WTC11 (cell line): ENCODE results near the gene SLC35E3.

Experiments
- CBFB ChIP-seq: sonication (generic); formaldehyde crosslinking; IDR thresholded peaks from 2 replicates; pipeline ENCODE4 v1.8.1; 2022; ENCODE audit warnings: mild to moderate bottlenecking, low read depth, missing genetic modification reagents
- CTCF ChIP-seq: fragments of 200-600 bp; IDR thresholded peaks from 2 replicates; pipeline ENCODE4 v1.8.0; 2022; ENCODE audit warnings: antibody characterized with exemption
- EMX1 ChIP-seq: fragments of 250-450 bp; sonication (Bioruptor Pico); IDR thresholded peaks from 2 replicates; pipeline ENCODE4 v1.8.0; 2021; ENCODE audit warnings: mild to moderate bottlenecking
- ESRRA ChIP-seq: sonication (generic); formaldehyde crosslinking; IDR thresholded peaks from 2 replicates; pipeline ENCODE4 v1.8.1; 2022; ENCODE audit warnings: mild to moderate bottlenecking, missing genetic modification reagents, borderline replicate concordance
- MLX ChIP-seq: sonication (generic); formaldehyde crosslinking; IDR thresholded peaks from 2 replicates; pipeline ENCODE4 v1.8.1; 2023; ENCODE audit warnings: mild to moderate bottlenecking, missing genetic modification reagents, moderate library complexity
- NFYB ChIP-seq: sonication (generic); formaldehyde crosslinking; conservative IDR thresholded peaks from 2 replicates; pipeline ENCODE4 v1.8.0; 2022; ENCODE audit warnings: low read depth, missing genetic modification reagents
- TCF7 ChIP-seq: sonication (generic); formaldehyde crosslinking; IDR thresholded peaks from 2 replicates; pipeline ENCODE4 v1.8.0; 2022; ENCODE audit warnings: mild to moderate bottlenecking, low read depth, missing genetic modification reagents, moderate library complexity
- USF2 ChIP-seq: sonication (generic); formaldehyde crosslinking; IDR thresholded peaks from 2 replicates; pipeline ENCODE4 v1.8.1; 2023; ENCODE audit warnings: mild to moderate bottlenecking, missing genetic modification reagents, moderate library complexity
- TF ChIP-seq, protein P1 (sequence below): sonication (generic); formaldehyde crosslinking; IDR thresholded peaks from 2 replicates; pipeline ENCODE4 v1.8.1; 2023; ENCODE audit warnings: mild to moderate bottlenecking, missing genetic modification reagents

DNA sequence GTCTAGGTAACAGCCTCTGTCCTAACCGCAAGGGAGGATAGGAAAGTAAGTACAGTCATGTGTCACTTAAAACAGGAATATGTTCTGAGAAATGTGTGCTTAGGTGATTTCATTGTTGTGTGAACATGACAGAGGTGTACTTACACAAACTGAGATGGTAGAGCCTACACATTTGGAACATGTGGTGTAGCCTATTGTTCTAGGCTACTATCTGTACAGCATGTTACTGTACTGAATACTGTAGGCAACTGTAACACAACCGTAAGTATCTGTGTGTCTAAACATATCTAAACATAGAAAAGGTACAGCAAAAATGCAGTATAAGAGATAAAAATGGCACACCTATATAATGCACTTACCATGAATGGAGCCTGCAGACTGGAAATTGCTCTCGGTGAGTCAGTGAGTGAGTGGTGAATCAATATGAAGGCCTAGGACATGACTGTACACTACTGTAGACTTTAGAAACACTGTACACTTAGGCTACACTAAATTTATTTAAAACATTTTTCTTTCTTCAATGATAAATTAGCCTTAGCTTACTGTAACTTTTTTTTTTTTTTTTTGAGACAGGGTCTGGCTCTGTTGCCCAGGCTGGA is 48.8 kb downstream of the SLC35E3 start:
- TF ChIP-seq EMX1 (CRISPR knock-in tag) (no peak), CTCF (no peak), USF2 (CRISPR knock-in tag) (no peak), CBFB (CRISPR knock-in tag) (no peak), ESRRA (CRISPR knock-in tag) (no peak), NFYB (no peak), MLX (no peak), TCF7 (CRISPR knock-in tag) (no peak)
- TF ChIP-seq, protein P1, sequence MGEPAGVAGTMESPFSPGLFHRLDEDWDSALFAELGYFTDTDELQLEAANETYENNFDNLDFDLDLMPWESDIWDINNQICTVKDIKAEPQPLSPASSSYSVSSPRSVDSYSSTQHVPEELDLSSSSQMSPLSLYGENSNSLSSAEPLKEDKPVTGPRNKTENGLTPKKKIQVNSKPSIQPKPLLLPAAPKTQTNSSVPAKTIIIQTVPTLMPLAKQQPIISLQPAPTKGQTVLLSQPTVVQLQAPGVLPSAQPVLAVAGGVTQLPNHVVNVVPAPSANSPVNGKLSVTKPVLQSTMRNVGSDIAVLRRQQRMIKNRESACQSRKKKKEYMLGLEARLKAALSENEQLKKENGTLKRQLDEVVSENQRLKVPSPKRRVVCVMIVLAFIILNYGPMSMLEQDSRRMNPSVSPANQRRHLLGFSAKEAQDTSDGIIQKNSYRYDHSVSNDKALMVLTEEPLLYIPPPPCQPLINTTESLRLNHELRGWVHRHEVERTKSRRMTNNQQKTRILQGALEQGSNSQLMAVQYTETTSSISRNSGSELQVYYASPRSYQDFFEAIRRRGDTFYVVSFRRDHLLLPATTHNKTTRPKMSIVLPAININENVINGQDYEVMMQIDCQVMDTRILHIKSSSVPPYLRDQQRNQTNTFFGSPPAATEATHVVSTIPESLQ (CRISPR knock-in tag) = no peak
